H1 (cell line): ENCODE data around the gene DHX29. TPM values are rescaled to one million over a fixed set of nuclear protein-coding genes. Genes with fewer than 3 reads are reported as not detected.

Experiments used
- CTCF ChIA-PET: fragments of 300-600 bp; sonication (Branson Sonifier 250); formaldehyde crosslinking; loops from one replicate; lab custom pipeline; 2021; ENCODE audit not compliant: partially characterized antibody; lab: Charles Lee
- POLR2A ChIA-PET: fragments of 300-600 bp; sonication (Branson Sonifier 250); formaldehyde crosslinking; loops from one replicate; lab custom pipeline; 2021; ENCODE audit warnings: inconsistent platforms; ENCODE audit not compliant: partially characterized antibody; lab: Charles Lee
- DNase-seq, 2 experiments: peaks; one replicate each; pipeline versions ENCODE4 v3.0.0 to v3.0.0-alpha.2; 2010 to 2022; ENCODE audit warnings: low spot score in 2 of 2, low read depth in 1 of 2, mixed read lengths in 1 of 2
- FAIRE-seq: peaks from 2 replicates; lab custom pipeline; 2011; peaks lifted over from hg19 to GRCh38; lab: Jason Lieb, UNC
- H2AFZ ChIP-seq: 2 replicates; pipeline ENCODE4 v1.8.1; 2012; ENCODE audit warnings: low read length, inconsistent platforms
- H2AK5ac ChIP-seq: 2 replicates; pipeline ENCODE4 v1.6.1; 2013; ENCODE audit warnings: low read depth, low read length
- H2BK120ac ChIP-seq: replicated peaks from 2 replicates; pipeline ENCODE3; 2013; ENCODE audit warnings: low read depth, low read length, inconsistent platforms
- H2BK12ac ChIP-seq: 2 replicates; pipeline ENCODE4 v1.6.1; 2013; ENCODE audit warnings: low read depth, low read length
- H2BK15ac ChIP-seq: 2 replicates; pipeline ENCODE4 v1.6.1; 2013; ENCODE audit warnings: low read length
- H2BK20ac ChIP-seq: 2 replicates; pipeline ENCODE4 v1.6.1; 2013; ENCODE audit warnings: low read length
- H2BK5ac ChIP-seq: 2 replicates; pipeline ENCODE4 v1.6.1; 2013; ENCODE audit warnings: low read depth, low read length
- H3K14ac ChIP-seq: 2 replicates; pipeline ENCODE4 v1.6.1; 2013; ENCODE audit warnings: inconsistent platforms; ENCODE audit not compliant: insufficient read length
- H3K18ac ChIP-seq: 2 replicates; pipeline ENCODE4 v1.6.1; 2013; ENCODE audit warnings: low read length; ENCODE audit errors: extremely low read depth
- H3K23ac ChIP-seq: 2 replicates; pipeline ENCODE4 v1.6.1; 2013; ENCODE audit warnings: inconsistent platforms; ENCODE audit not compliant: insufficient read length
- H3K23me2 ChIP-seq: 2 replicates; pipeline ENCODE4 v1.6.1; 2013; ENCODE audit warnings: low read depth, low read length
- H3K27ac ChIP-seq: 2 replicates; pipeline ENCODE4 v1.6.1; 2011; ENCODE audit warnings: low read depth, low read length, inconsistent platforms
- H3K27me3 ChIP-seq, 4 experiments: replicated peaks in 1 of 4; 1 replicate in 1 of 4; 2 replicates in 3 of 4; pipeline versions ENCODE4 v1.6.1 to v1.8.1; 2011 to 2013; ENCODE audit warnings: low read length in 3 of 4, mild to moderate bottlenecking in 3 of 4, inconsistent platforms in 2 of 4, mixed read lengths in 2 of 4, moderate library complexity in 1 of 4; ENCODE audit not compliant: control insufficient read depth in 3 of 4, insufficient read depth in 3 of 4; ENCODE audit errors: extremely low read depth in 1 of 4
- H3K36me3 ChIP-seq, 4 experiments: 2 replicates each; pipeline versions ENCODE4 v1.6.1 to v1.8.1; 2011 to 2013; ENCODE audit warnings: mild to moderate bottlenecking in 4 of 4, low read length in 3 of 4, moderate library complexity in 2 of 4, control low read depth in 1 of 4, inconsistent platforms in 1 of 4; ENCODE audit not compliant: insufficient read depth in 4 of 4, control insufficient read depth in 2 of 4
- H3K4ac ChIP-seq: replicated peaks from 2 replicates; pipeline ENCODE3; 2013; ENCODE audit warnings: low read length, low read depth, mixed read lengths, inconsistent platforms; ENCODE audit not compliant: insufficient read length
- H3K4me1 ChIP-seq, 4 experiments: replicated peaks in 1 of 4; 1 replicate in 1 of 4; 2 replicates in 3 of 4; pipeline versions ENCODE4 v1.6.1 to v1.8.1; 2011 to 2013; ENCODE audit warnings: low read length in 3 of 4, inconsistent platforms in 2 of 4, mixed read lengths in 1 of 4; ENCODE audit not compliant: insufficient read depth in 4 of 4, control insufficient read depth in 3 of 4
- H3K4me2 ChIP-seq, 2 experiments: 2 replicates each; pipeline versions ENCODE4 v1.6.1 to v1.8.1; 2011 to 2013; ENCODE audit warnings: low read depth in 2 of 2, low read length in 2 of 2, control low read depth in 1 of 2, inconsistent platforms in 1 of 2, mild to moderate bottlenecking in 1 of 2; ENCODE audit not compliant: insufficient read depth in 1 of 2
- H3K4me3 ChIP-seq, 4 experiments: fragments of 200-600, 300-600 bp in 1 of 4; sonication (generic), shearing (Covaris generic), sonication (Bioruptor Twin) in 1 of 4; 2 replicates each; pipeline versions ENCODE4 v1.5.1 to v1.8.1; 2011 to 2016; ENCODE audit warnings: low read length in 4 of 4, low read depth in 3 of 4, control low read depth in 2 of 4, inconsistent platforms in 2 of 4, mild to moderate bottlenecking in 2 of 4, mixed read lengths in 1 of 4, moderate library complexity in 1 of 4; ENCODE audit not compliant: insufficient read depth in 2 of 4; ENCODE audit errors: extremely low read depth in 1 of 4
- H3K56ac ChIP-seq: replicated peaks from 2 replicates; pipeline ENCODE3; 2013; ENCODE audit warnings: low read depth, mild to moderate bottlenecking, mixed read lengths, low read length, inconsistent platforms; ENCODE audit not compliant: insufficient read length
- H3K79me1 ChIP-seq: 2 replicates; pipeline ENCODE4 v1.6.1; 2013; ENCODE audit warnings: low read depth, low read length, control low read depth
- H3K79me2 ChIP-seq, 2 experiments: 2 replicates each; pipeline versions ENCODE4 v1.6.1 to v1.8.1; 2012 to 2013; ENCODE audit warnings: low read length in 2 of 2, mild to moderate bottlenecking in 2 of 2, inconsistent platforms in 1 of 2; ENCODE audit not compliant: insufficient read depth in 2 of 2, control insufficient read depth in 1 of 2
- H3K9ac ChIP-seq, 4 experiments: replicated peaks in 1 of 4; 1 replicate in 1 of 4; 2 replicates in 3 of 4; pipeline versions ENCODE4 v1.6.1 to v1.8.1; 2011 to 2013; ENCODE audit warnings: low read depth in 3 of 4, low read length in 3 of 4, control low read depth in 2 of 4, mild to moderate bottlenecking in 2 of 4, moderate library complexity in 2 of 4, inconsistent platforms in 1 of 4; ENCODE audit errors: extremely low read depth in 1 of 4
- H3K9me3 ChIP-seq, 2 experiments: 2 replicates each; pipeline versions ENCODE4 v1.6.1 to v1.8.1; 2012 to 2013; ENCODE audit warnings: mild to moderate bottlenecking in 2 of 2, moderate library complexity in 2 of 2, control low read depth in 1 of 2, inconsistent platforms in 1 of 2, low read depth in 1 of 2, low read length in 1 of 2, mixed read lengths in 1 of 2; ENCODE audit not compliant: insufficient read depth in 2 of 2
- H4K20me1 ChIP-seq, 2 experiments: replicated peaks in 1 of 2; 2 replicates each; pipeline versions ENCODE3 to v1.8.1; 2011 to 2013; ENCODE audit warnings: inconsistent platforms in 2 of 2, low read length in 2 of 2, mild to moderate bottlenecking in 1 of 2; ENCODE audit not compliant: insufficient read depth in 2 of 2, control insufficient read depth in 1 of 2
- H4K5ac ChIP-seq: 2 replicates; pipeline ENCODE4 v1.6.1; 2013; ENCODE audit warnings: low read length, low read depth, mixed read lengths, inconsistent platforms; ENCODE audit not compliant: insufficient read length
- H4K8ac ChIP-seq: 2 replicates; pipeline ENCODE4 v1.8.0; 2013; ENCODE audit warnings: mild to moderate bottlenecking, moderate library complexity, low read length, inconsistent platforms; ENCODE audit not compliant: insufficient read depth; ENCODE audit errors: extremely low read depth
- H4K91ac ChIP-seq: replicated peaks from 2 replicates; pipeline ENCODE3; 2013; ENCODE audit warnings: low read length, mixed read lengths, inconsistent platforms; ENCODE audit not compliant: insufficient read length
- CEBPB ChIP-seq: IDR thresholded peaks from 2 replicates; pipeline ENCODE4 v1.6.1; 2012; ENCODE audit warnings: low read depth, low read length
- HDAC2 ChIP-seq, 2 experiments: fragments of 300-600 bp in 1 of 2; sonication (generic) in 1 of 2; IDR thresholded peaks; 2 replicates each; pipeline ENCODE4 v1.6.1; 2011 to 2012; ENCODE audit warnings: low read depth in 2 of 2, low read length in 2 of 2, mild to moderate bottlenecking in 2 of 2, moderate library complexity in 2 of 2, borderline replicate concordance in 1 of 2, inconsistent platforms in 1 of 2
- JUN ChIP-seq: IDR thresholded peaks from 2 replicates; pipeline ENCODE4 v1.6.1; 2011; ENCODE audit warnings: low read depth, mild to moderate bottlenecking, improper control_type of control experiment, low read length
- JUND ChIP-seq: IDR thresholded peaks from 2 replicates; pipeline ENCODE4 v1.6.1; 2011; ENCODE audit warnings: mild to moderate bottlenecking, improper control_type of control experiment, low read length
- KDM1A ChIP-seq: fragments of 200-600, 300-600 bp; sonication (generic); IDR thresholded peaks from 2 replicates; pipeline ENCODE4 v1.7.1; 2016; ENCODE audit warnings: mild to moderate bottlenecking, low read length, borderline replicate concordance
- KDM4A ChIP-seq: IDR thresholded peaks from one replicate; pipeline ENCODE4 v1.7.1; 2012; ENCODE audit warnings: low read depth, mild to moderate bottlenecking, moderate library complexity, low read length, inconsistent platforms; ENCODE audit not compliant: severe bottlenecking
- POLR2A ChIP-seq, 2 experiments: IDR thresholded peaks; 1 replicate in 1 of 2; 2 replicates in 1 of 2; pipeline ENCODE4 v1.6.1; 2011; ENCODE audit warnings: low read depth in 2 of 2, low read length in 2 of 2, mild to moderate bottlenecking in 2 of 2; ENCODE audit errors: control extremely low read depth in 1 of 2
- POLR2AphosphoS5 ChIP-seq: IDR thresholded peaks from 2 replicates; pipeline ENCODE4 v1.6.1; 2011; ENCODE audit warnings: low read depth, low read length
- RAD21 ChIP-seq, 2 experiments: IDR thresholded peaks in 1 of 2; conservative IDR thresholded peaks in 1 of 2; 2 replicates each; pipeline ENCODE4 v1.6.1; 2011; ENCODE audit warnings: low read depth in 2 of 2, low read length in 2 of 2, improper control_type of control experiment in 1 of 2, inconsistent platforms in 1 of 2, mild to moderate bottlenecking in 1 of 2, moderate library complexity in 1 of 2
- TAF1 ChIP-seq: IDR thresholded peaks from 2 replicates; pipeline ENCODE4 v1.6.1; 2011; ENCODE audit warnings: mild to moderate bottlenecking, low read depth, low read length
- YY1 ChIP-seq: IDR thresholded peaks from 2 replicates; pipeline ENCODE4 v1.6.1; 2011; ENCODE audit warnings: low read depth, mild to moderate bottlenecking, low read length
- WGBS, 2 experiments: shearing (Covaris generic) in 1 of 2; methylation state at CpG; one replicate each; pipeline versions ENCODE4 v1.1.6 to v1.1.7; 2013 to 2015; ENCODE audit warnings: low lambda C conversion rate in 2 of 2, mixed read lengths in 2 of 2, inconsistent platforms in 1 of 2, low coverage in 1 of 2, missing lambda C conversion rate in 1 of 2; ENCODE audit not compliant: insufficient replicate concordance in 2 of 2, insufficient coverage in 1 of 2, insufficient read length in 1 of 2; ENCODE audit errors: extremely low coverage in 1 of 2, missing lambda C conversion rate in 1 of 2; 5-methylcytosine and 5-hydroxymethylcytosine counted together
- polyA plus RNA-seq, 7 experiments: library from polyadenylated mRNA; depleted of rRNA in 3 of 7; stranded (reverse) in 5 of 7; unstranded in 2 of 7; fragments of >200 nt in 5 of 7; fragments of 200-250 nt in 2 of 7; gene quantifications; 1 replicate in 5 of 7; 2 replicates in 1 of 7; 4 replicates in 1 of 7; pipeline versions ENCODE4 v1.2.1 to v1.2.3, GENCODE V29; 2011 to 2013; ENCODE audit warnings: missing spikeins in 2 of 7, mixed read lengths in 2 of 7
- total RNA-seq: library from RNA; stranded (reverse); fragmentation: NEBNext Ultra II Directional; extraction: Animal tissue kit (Norgen Biotek cat#: 25700); gene quantifications from 2 replicates; pipeline ENCODE4 v1.2.1, GENCODE V29; 2021
- TF ChIP-seq, protein P1 (sequence below): IDR thresholded peaks from 2 replicates; pipeline ENCODE4 v1.6.1; 2012; ENCODE audit warnings: low read length, inconsistent platforms

DHX29 gene
- total and polyA plus RNA-seq, 2 of the 8 experiments (the other 6 are each of a cell fraction or from before 2014, with no cell fraction given), result 3.4 to 32.1 TPM

DNA sequence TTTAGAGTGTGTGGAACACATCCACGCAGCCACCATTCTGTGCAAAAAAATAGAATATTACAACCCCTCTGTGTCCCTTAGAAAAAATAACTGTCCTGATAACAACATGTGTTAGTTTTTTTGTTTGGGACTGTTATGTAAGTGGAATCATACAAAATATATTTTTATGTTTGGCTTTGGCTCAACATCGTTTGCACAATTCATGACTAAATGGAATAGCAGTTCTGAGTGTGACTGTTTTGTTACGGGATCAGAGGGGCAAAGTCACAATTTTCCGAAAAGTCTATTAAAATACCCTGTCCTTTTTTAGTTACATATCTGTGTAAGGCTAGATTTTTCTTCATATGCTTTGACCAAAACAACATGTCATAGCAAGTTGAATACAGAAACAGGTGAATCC lies 13.1 kb upstream of the DHX29 start:
- no peak overlapping the region for H2BK120ac ChIP-seq
- H4K5ac ChIP-seq, result no peak overlapping the region
- H3K4me1 ChIP-seq, result no peaks in the 10 kb centered on the region
- H3K23ac ChIP-seq, result no peak overlapping the region
- no peaks in the 10 kb centered on the region for H3K79me1 ChIP-seq
- H4K91ac ChIP-seq, result no peak overlapping the region
- FAIRE-seq (no peak), DNase-seq (no peak)
- H3K79me2 ChIP-seq, result peaks cover 0 to 74% of the 10 kb centered on the region in 2 experiments; a peak in 2 of 4 replicates
- no peak overlapping the region for H2AK5ac ChIP-seq
- H2BK12ac ChIP-seq, result no peak overlapping the region
- H3K27ac ChIP-seq, result no peak overlapping the region
- no peak overlapping the region for H3K4ac ChIP-seq
- no peak overlapping the region for H3K4me2 ChIP-seq
- POLR2A ChIA-PET, result no interaction called here
- peaks cover 0 to 9% (median 0%) of the 10 kb centered on the region in 4 experiments; a peak in 4 of 8 replicates for H3K36me3 ChIP-seq
- H2BK20ac ChIP-seq, result no peak overlapping the region
- H2AFZ ChIP-seq, result no peak overlapping the region
- no peaks in the 10 kb centered on the region for H3K9me3 ChIP-seq
- H4K8ac ChIP-seq, result no peak overlapping the region
- no peaks in the 10 kb centered on the region for H3K23me2 ChIP-seq
- H3K14ac ChIP-seq, result no peak overlapping the region
- H3K18ac ChIP-seq, result no peak overlapping the region
- no peaks in the 10 kb centered on the region for H3K27me3 ChIP-seq
- no peak overlapping the region for H3K9ac ChIP-seq
- peaks cover 0 to 2% of the 10 kb centered on the region in 2 experiments for H4K20me1 ChIP-seq
- H2BK5ac ChIP-seq, result no peak overlapping the region
- H3K4me3 ChIP-seq, result no peak overlapping the region
- H2BK15ac ChIP-seq, result no peak overlapping the region
- 90% methylated on average over 4 of the region's 4 CpGs; no CpG with 5 or more reads in 1 of the 2 experiments for WGBS, 2 experiments
- CTCF ChIA-PET, result no interaction called here
- no peak overlapping the region for H3K56ac ChIP-seq
- TF ChIP-seq TAF1, result no peak
- no peak for TF ChIP-seq JUND
- TF ChIP-seq RAD21 (IDR thresholded peaks at IDR 0.05 in 1 of 2, conservative IDR thresholded peaks at IDR 0.05 in 1 of 2; ENCODE audit: low read depth in 2 of 2, low read length in 2 of 2), result no peak
- TF ChIP-seq KDM4A, result no peak
- no peak for TF ChIP-seq YY1
- TF ChIP-seq JUN, result no peak
- no peak for TF ChIP-seq POLR2A (IDR thresholded peaks at IDR 0.05; ENCODE audit: control extremely low read depth in 1 of 2, low read depth in 2 of 2, low read length in 2 of 2)
- TF ChIP-seq POLR2AphosphoS5, result no peak
- TF ChIP-seq, protein P1, sequence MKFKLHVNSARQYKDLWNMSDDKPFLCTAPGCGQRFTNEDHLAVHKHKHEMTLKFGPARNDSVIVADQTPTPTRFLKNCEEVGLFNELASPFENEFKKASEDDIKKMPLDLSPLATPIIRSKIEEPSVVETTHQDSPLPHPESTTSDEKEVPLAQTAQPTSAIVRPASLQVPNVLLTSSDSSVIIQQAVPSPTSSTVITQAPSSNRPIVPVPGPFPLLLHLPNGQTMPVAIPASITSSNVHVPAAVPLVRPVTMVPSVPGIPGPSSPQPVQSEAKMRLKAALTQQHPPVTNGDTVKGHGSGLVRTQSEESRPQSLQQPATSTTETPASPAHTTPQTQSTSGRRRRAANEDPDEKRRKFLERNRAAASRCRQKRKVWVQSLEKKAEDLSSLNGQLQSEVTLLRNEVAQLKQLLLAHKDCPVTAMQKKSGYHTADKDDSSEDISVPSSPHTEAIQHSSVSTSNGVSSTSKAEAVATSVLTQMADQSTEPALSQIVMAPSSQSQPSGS, result no peak
- no peak for TF ChIP-seq CEBPB
- no peak for TF ChIP-seq HDAC2 (IDR thresholded peaks at IDR 0.05; ENCODE audit: borderline replicate concordance in 1 of 2, low read depth in 2 of 2, low read length in 2 of 2)
- TF ChIP-seq KDM1A, result no peak
